GM12873 (cell line): Measurements from ENCODE around the gene PRMT3.

Source experiments
- CTCF ChIP-seq: IDR thresholded peaks from 2 replicates; pipeline ENCODE4 v1.5.1; 2012; ENCODE audit warnings: low read depth, mild to moderate bottlenecking, moderate library complexity, low read length, control low read depth; ENCODE audit not compliant: insufficient read depth; ENCODE audit errors: missing control alignments

Gene PRMT3

GRCh38 chr11:20387261-20388095 lies at the start of gene PRMT3:
TSS of gene PRMT3 (plus strand) at chr11:20387716. CDS start at chr11:20387747, 31 bp downstream.
- TF ChIP-seq CTCF, result no peak

- no peak for TF ChIP-seq CTCF
These were observed 45.0 kb upstream of the PRMT3 start for GRCh38 chr11:20342347-20343141.

- no peak for TF ChIP-seq CTCF
These were observed 36.4 kb upstream of the PRMT3 start for GRCh38 chr11:20351136-20351535.

GRCh38 chr11:20351751-20352262 lies 35.7 kb upstream of the PRMT3 start:
- TF ChIP-seq CTCF, result no peak

GRCh38 chr11:20353829-20354434 lies 33.6 kb upstream of the PRMT3 start:
- peak; percentile 83 for TF ChIP-seq CTCF

- peak; percentile 77 for TF ChIP-seq CTCF
These were observed 32.0 kb upstream of the PRMT3 start for GRCh38 chr11:20355221-20356219.
